Lung (tissue), 12 donors: Measurements from ENCODE around the gene SLX9. TPM values are rescaled to one million over a fixed set of nuclear protein-coding genes. Genes with fewer than 3 reads are reported as not detected.

Experiments used
- ATAC-seq: fragments of 200-7000 bp; cut with Tn5 transposase; one replicate; pipeline ENCODE4 v1.9.1; 2020; ENCODE audit warnings: moderate number of reproducible peaks; ENCODE audit not compliant: insufficient read depth, low FRiP score
- DNase-seq, 3 donors: peaks; one replicate each; pipeline ENCODE4 v3.0.0-alpha.2; 2013 to 2017
- H3K27ac ChIP-seq, 2 donors: one replicate each; pipeline ENCODE4 v1.5.1; 2013; ENCODE audit warnings: mild to moderate bottlenecking in 2 of 2, moderate library complexity in 2 of 2, control low read depth in 1 of 2, inconsistent platforms in 1 of 2, low read depth in 1 of 2, low read length in 1 of 2
- H3K27me3 ChIP-seq, 3 donors: one replicate each; pipeline ENCODE4 v1.5.1; 2013; ENCODE audit warnings: low read length in 2 of 3; ENCODE audit not compliant: control insufficient read depth in 3 of 3, insufficient read depth in 3 of 3
- H3K36me3 ChIP-seq, 4 donors: one replicate each; pipeline ENCODE4 v1.5.1; 2013; ENCODE audit warnings: low read length in 4 of 4, mild to moderate bottlenecking in 1 of 4, moderate library complexity in 1 of 4; ENCODE audit not compliant: control insufficient read depth in 4 of 4, insufficient read depth in 4 of 4
- H3K4me1 ChIP-seq, 5 donors: one replicate each; pipeline ENCODE4 v1.5.1; 2013; ENCODE audit warnings: low read length in 5 of 5, mild to moderate bottlenecking in 2 of 5, moderate library complexity in 1 of 5; ENCODE audit not compliant: control insufficient read depth in 5 of 5, insufficient read depth in 5 of 5
- H3K4me3 ChIP-seq: one replicate; pipeline ENCODE4 v1.5.1; 2013; ENCODE audit warnings: mild to moderate bottlenecking, control low read depth, moderate library complexity
- H3K9ac ChIP-seq, 2 donors: one replicate each; pipeline ENCODE4 v1.5.1; 2013; ENCODE audit warnings: low read length in 2 of 2, control low read depth in 1 of 2; ENCODE audit not compliant: insufficient read depth in 1 of 2
- H3K9me3 ChIP-seq, 4 donors: one replicate each; pipeline ENCODE4 v1.5.1; 2013; ENCODE audit warnings: low read length in 3 of 4, mild to moderate bottlenecking in 1 of 4, moderate library complexity in 1 of 4; ENCODE audit not compliant: control insufficient read depth in 4 of 4, insufficient read depth in 3 of 4
- WGBS, 2 donors: extraction: QIAGEN DNeasy Blood & Tissue Kit; methylation state at CpG; one replicate each; pipeline ENCODE4 v1.1.7; 2013; 5-methylcytosine and 5-hydroxymethylcytosine counted together
- polyA plus RNA-seq, 2 donors: library from polyadenylated mRNA; stranded (reverse); fragments of 200-250 nt; gene quantifications; one replicate each; pipeline ENCODE4 v1.2.1, GENCODE V29; 2013
- total RNA-seq, 2 donors: library from RNA; depleted of rRNA in 1 of 2; stranded (reverse); fragments of >200 nt in 1 of 2; gene quantifications; one replicate each; pipeline ENCODE4 v1.2.1, GENCODE V29; 2014 to 2021
- TF ChIP-seq, protein P1 (sequence below): IDR thresholded peaks from 2 replicates; pipeline ENCODE4 v1.5.1; 2012; ENCODE audit warnings: mild to moderate bottlenecking; ENCODE audit errors: control extremely low read depth, extremely low read depth
- donor health status: control.
- donor health status: control.
- donor health status: Bipolar disorder and iron deficiency.
- donor health status: healthy.
- donor health status: DM: yes; HTN: yes; CAD: no.

SLX9 gene
- total and polyA plus RNA-seq, 4 donors, result 10.3 to 36.9 (median 27.0) TPM

DNA sequence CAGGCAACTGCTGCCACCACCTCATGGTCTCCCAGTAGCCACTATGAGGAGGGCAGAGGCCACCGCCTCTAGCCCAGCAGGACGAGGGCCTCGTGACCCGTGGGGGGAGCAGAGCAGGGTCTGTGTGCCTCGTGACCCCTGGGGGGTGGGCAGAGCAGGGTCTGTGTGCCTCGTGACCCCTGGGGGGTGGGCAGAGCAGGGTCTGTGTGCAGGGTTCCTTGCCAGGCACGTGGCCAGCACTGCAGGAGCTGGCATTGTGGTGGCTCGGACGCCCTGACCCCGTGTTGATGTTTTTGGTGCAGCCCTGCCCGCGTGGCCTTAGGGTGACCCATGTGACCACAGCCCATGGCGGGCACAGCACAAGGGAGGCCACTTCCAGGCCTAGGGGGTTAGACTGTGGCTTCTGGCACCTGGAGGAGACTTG lies 52.8 kb downstream of the SLX9 start:
- TF ChIP-seq, protein P1, sequence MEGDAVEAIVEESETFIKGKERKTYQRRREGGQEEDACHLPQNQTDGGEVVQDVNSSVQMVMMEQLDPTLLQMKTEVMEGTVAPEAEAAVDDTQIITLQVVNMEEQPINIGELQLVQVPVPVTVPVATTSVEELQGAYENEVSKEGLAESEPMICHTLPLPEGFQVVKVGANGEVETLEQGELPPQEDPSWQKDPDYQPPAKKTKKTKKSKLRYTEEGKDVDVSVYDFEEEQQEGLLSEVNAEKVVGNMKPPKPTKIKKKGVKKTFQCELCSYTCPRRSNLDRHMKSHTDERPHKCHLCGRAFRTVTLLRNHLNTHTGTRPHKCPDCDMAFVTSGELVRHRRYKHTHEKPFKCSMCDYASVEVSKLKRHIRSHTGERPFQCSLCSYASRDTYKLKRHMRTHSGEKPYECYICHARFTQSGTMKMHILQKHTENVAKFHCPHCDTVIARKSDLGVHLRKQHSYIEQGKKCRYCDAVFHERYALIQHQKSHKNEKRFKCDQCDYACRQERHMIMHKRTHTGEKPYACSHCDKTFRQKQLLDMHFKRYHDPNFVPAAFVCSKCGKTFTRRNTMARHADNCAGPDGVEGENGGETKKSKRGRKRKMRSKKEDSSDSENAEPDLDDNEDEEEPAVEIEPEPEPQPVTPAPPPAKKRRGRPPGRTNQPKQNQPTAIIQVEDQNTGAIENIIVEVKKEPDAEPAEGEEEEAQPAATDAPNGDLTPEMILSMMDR, result no peak
- no peak for ATAC-seq
- peaks cover 0 to 84% (median 17%) of the 10 kb centered on the region in 5 donors for H3K4me1 ChIP-seq
- H3K27ac ChIP-seq, result no peak overlapping the region
- H3K27me3 ChIP-seq, result no peaks in the 10 kb centered on the region
- no peak overlapping the region for H3K4me3 ChIP-seq
- H3K9ac ChIP-seq, result no peak overlapping the region
- H3K36me3 ChIP-seq, result no peaks in the 10 kb centered on the region
- WGBS, 2 donors, result 86 to 87% methylated on average over 13 of the region's 13 CpGs
- H3K9me3 ChIP-seq, result peaks cover 0 to 2% (median 0%) of the 10 kb centered on the region in 4 donors
- DNase-seq, result no peak

DNA sequence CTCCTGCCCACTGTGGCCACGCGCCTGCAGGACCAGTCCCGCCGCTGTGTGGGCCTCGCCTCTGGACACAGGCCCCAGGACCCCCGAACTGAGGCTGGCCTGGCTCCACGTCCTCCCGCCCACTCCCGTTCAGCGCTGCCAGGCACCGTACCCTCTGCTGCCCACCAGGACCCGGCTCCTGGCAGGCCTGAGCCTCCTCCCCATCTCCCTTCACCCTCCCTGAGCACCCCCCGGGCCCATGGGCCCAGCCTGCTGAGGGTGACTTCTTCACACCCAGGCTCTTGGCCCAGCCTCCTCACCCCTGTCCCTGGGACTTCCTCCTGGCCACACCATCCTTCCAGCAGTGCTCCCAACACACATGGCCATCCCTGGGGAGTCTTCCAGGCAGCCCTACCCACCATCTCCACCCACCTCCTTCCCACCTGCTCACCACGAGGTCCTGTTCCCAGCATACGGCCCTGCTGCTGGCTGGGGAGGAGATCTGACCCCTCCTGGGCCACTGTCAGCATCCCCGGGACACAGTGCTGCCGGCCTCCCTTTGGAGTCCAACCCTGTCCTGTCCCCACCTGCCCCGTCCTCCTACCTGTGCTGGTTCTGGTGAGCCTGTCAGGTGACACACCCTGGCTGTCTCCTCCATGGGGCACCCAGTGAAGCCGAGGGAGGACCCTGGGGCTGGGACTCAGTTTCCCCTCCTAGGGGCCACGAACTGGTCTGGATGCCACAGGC lies 53.7 kb downstream of the SLX9 start:
- Histone ChIP-seq H3K9me3 (peaks cover 0 to 2% (median 0%) of the 10 kb centered on the region in 4 donors), H3K36me3 (no peaks in the 10 kb centered on the region), H3K9ac (no peak overlapping the region), H3K27ac (peak overlapping the region in 1 of 2 donors; percentile 5), H3K4me1 (peaks cover 0 to 80% (median 17%) of the 10 kb centered on the region in 5 donors), H3K4me3 (no peak overlapping the region), H3K27me3 (no peaks in the 10 kb centered on the region)
- 86 to 93% methylated on average over 16 to 20 of the region's 20 CpGs for WGBS, 2 donors
- ATAC-seq, result no peak
- TF ChIP-seq, protein P1, result no peak
- DNase-seq, result no peak

DNA sequence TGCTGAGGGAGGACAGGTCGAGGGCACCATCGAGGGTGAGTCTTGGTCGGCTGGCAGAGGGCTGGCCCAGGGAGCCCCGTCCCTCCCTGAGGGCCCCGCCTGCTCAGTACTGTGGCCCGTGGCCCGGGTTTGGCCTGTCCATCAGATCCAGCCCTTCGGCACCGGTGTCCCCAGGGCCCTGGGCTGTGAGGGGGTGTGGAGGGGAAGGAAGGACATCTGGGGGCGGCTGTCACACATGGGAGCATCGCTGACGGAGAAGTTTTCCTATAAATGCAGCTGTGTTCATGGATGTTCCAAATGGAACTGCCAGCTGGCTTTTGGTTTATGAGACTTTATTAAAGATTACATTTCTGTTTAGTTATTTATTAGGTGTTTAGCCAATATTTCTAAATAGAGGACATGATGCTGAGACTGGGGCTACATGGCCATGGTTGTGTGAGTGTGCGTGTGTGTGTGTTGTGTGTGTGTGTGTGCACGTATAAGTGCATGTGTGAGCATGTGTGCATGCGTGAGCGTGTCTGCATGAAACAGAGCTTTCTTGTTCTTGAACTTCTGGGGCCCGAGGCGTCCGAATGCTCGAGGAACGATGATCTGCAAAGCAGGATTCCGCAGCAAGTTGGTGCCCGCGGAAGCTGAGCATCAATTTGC lies 54.3 kb downstream of the SLX9 start:
- Histone ChIP-seq H3K9ac (no peak overlapping the region), H3K36me3 (no peaks in the 10 kb centered on the region), H3K4me1 (peaks cover 0 to 73% (median 16%) of the 10 kb centered on the region in 5 donors), H3K27ac (peak overlapping the region in 1 of 2 donors; percentile 5), H3K27me3 (no peaks in the 10 kb centered on the region), H3K9me3 (peaks cover 0 to 2% (median 0%) of the 10 kb centered on the region in 4 donors), H3K4me3 (no peak overlapping the region)
- 75 to 80% methylated on average over 24 of the region's 24 CpGs for WGBS, 2 donors
- TF ChIP-seq, protein P1, result no peak
- DNase-seq (peak; percentile 76 to 94 (median 92)), ATAC-seq (no peak)
